NCI-H1436 treated with DMSO at 0.1 percent for 48 hours (cell line): ENCODE results near the gene CCN5.
"Not testable (repeated sequence)": the region's sequence is repeated elsewhere in the genome, so short reads cannot be mapped to it uniquely, and the experiment has no call there.

Experiments
- DNase-seq: peaks from one replicate; lab custom pipeline; 2025; lab: John Stamatoyannopoulos, UW

Gene CCN5, protein sequence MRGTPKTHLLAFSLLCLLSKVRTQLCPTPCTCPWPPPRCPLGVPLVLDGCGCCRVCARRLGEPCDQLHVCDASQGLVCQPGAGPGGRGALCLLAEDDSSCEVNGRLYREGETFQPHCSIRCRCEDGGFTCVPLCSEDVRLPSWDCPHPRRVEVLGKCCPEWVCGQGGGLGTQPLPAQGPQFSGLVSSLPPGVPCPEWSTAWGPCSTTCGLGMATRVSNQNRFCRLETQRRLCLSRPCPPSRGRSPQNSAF

DNA sequence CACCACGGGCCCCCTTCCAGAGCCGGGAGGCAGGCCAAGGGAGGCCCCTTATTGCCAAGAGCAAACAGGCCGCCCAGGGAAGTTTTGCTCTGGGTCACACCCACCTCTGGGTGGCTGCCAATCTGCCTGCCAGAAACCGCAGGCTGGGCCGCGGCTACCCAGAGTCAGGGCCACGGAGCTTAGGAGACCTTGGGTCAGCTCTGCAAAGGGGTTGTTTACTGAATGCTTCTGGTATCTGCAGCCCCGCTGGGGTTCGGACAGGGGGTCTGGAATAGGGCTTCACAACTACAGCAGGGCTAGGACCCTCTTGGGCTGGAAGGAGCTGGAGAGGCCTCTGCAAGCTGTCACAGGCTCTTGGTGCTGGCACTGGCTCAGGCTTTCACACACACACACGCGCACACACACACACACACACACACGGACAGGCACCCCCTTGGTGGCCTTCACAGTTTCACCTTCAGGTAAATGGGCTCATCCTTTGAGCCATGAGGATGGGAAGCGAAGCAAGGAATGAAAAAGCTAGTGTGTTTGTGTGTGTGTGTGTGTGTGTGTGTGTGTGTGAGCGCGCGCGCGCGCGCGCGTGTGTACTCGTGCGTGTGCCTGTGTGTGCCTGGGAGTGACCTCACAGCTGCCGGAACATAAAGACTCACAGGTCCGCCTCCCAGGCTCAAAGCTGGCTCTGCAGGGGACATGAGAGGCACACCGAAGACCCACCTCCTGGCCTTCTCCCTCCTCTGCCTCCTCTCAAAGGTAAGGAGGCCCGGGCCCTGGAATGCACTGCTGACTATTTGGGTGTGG, at the start of gene CCN5:
Gene CCN5 (plus strand): TSS at position 669 of the 798 bp plus-strand sequence. CDS start 22 bp downstream, at position 691.
- DNase-seq: no peak

DNA sequence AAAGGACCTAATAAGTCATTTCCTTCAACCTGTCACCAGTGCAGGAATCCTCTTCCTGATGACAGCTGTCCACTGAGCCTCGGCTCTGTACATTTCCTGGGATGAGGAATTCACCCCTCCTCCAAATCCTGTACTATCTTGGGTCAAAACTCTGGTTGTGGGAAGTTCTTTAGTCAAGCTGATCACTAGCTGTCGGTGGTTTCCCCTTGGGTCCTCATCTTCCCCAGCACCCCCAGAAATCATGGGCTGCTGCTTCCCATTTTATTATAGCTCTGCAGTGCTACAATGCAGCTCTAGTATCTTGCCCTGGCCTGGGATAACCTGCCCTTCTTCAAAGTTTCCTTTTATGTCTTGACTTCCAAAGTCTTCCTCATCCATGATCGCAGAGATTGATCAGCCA, 49.1 kb upstream of the CCN5 start:
- no peak for DNase-seq

DNA sequence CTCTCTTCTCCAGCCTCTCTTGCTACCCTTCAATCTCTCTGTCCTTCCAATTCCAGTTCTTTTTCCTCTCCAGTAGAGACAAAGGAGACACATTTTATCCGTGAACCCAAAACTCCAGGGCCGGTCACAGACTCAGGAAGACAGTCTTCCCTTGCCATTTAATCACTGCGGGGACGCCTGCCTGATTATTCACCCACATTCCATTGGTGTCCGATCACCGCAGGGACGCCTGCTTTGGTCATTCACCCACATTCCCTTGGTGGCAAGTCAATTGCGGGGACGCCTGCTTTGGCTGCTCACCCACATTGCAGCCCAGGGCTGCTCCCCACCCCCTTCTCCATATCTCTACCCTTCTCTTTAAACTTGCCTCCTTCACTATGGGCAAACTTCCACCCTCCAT, 44.3 kb upstream of the CCN5 start:
- DNase-seq: not testable (repeated sequence)

DNA sequence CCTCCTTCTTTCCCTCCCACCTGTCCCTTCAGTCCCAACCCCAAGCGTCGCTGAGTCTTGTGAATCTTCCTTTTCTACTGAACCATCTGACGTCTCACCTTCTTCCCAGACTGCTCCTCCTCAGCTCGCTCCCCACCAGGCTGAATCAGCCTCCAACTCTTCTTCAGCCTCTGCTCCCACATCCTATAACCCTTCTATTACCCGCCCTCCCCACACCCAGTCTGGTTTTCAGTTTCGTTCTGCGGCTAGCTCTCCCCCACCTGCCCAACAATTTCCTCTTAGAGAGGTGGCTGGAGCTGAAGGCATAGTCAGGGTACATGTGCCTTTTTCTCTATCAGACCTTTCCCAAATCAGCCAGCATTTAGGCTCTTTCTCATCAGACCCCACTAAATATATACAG, 43.6 kb upstream of the CCN5 start:
- DNase-seq: not testable (repeated sequence)

DNA sequence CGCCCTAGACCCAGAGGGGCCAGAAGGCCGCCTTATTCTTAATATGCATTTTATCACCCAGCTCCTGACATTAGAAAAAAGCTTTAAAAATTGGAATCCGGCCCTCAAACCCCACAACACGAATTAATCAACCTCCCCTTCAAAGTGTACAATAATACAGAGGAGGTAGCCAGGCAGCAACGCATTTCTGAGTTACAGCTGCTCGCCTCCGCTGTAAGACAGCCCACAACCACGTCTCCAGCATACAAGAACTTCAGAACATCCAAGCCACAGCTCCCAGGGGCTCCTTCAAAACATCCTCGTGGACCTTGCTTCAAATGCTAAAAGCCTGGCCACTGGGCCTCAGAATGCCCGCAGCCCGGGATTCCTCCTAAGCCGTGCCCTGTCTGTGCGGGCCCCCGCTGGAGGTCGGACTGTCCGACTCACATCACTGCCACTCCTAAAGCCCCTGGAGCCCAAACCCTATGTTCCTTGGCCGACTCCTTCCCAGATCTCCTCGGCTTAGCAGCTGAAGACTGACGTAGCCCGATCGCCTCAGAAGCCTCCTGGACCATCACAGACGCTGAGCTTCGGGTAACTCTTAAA, 42.8 kb upstream of the CCN5 start:
- not testable (repeated sequence) for DNase-seq

DNA sequence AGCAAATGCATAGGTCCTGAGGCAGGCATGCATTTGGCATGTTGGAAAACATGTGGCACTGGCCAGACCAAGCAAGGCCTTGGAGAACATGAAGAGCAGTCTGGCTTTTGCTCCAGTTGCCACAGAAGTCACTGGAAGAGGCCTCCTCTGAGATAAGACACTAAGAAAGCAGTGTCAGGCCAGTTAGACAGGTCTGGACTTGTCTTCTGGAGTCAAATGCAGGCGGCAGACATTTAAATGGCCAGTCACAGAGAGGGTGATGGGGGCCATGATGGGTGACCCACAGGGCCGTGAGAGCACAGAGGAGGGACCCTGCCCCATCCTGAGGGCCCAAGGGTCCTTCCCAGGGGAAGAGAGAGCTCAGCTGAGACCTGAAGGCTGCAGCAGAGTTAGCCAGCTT, 36.9 kb upstream of the CCN5 start:
- no peak for DNase-seq

DNA sequence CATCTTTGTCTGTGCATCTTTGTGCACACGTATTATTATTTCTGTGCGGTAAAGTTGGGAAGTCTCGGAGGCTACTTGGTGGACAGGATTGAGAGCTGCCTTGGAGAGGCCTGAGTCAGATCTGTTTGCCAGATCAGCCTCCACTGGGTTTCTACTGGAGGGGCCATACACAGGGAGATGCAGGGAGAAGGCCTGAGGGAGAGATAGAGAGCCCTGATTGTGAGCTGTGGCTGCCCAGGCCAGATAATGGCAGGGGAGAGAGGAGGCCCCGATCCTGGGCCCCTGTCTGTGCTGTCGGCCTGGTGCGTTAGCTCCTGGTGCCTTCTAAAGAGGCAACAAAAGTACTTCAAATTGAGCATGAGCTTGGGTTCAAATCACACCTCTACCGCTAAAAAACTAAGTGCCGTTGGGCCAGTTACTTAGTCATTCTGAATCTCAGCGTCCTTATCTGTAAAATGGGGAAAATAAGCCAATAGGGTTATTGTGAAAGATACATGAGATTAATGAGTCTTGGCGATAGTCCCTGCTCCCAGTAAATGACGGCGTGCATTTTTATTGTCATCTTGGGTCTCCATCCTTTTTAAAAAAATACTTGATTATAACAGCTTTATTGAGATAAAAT, 36.1 kb upstream of the CCN5 start:
- no peak for DNase-seq

DNA sequence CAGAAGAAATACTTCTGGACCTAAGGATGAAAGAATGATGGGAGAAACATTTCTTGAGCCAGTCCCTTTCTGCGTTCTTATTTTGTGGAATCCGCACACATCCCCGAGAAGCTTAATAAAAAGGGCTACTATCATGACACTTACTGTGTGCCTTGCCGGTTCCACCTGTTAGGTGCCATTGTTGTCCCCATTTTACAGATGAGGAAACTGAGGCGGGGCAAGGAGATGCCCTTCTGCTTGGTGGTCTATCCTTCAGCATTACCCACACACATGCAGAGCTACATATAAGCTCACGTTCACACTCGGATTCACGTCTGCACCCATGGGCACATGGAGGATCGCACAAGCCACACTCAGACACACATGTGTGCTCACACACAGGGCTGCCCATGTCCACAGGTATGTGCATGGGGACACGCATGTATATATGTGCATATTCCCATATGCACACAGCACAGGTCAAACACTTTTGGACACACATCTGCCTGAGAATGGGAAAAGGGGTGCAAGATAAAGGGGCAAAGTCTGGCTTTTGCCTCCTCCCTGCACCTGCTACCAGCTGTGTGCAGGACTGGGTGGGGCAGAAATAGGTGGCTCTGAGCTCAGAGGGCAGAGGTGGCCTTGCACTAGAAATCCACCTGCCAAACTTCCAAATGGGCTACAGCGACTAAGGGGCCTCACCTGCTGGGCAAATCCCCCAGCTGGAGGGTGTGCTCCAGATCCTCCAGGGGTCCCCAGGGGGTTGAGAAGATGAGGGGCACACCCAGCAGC, 33.2 kb upstream of the CCN5 start:
- no peak for DNase-seq

DNA sequence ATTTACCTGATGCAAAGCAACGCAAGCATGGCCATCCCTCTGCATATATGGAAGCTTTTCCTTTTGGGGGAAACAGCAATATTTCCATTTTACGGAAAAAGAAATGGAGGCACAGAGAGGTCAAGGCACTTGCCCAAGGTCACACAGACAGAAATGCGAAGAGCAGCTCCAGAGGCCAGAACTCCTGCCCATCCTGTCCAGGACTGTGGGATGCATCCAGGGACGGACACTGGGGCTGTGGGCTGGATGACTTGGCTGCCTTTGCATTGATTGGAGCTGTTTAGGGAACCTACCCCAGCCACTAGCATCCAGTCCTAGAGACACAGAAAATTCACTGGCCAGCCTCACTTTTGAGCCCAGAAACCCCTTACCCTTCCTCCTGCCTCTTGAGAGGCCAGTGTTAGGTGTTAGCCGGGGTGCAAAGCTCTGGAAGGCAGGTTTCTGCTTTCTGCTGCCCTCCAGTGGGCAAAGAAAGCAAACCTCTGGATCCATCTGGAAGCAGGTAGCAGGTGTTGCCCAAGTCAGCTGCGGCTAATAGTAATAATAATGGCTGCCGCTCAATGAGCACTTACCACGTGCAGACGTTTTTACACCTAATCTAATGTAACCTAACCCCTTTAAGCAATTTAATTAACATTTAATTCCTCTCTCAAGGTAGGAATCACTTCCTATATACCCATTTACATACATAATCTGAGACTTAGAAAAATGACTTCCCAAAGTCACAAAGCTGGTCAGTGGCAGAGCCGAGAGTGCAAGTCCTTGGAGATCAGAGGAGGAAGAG, 31.7 kb upstream of the CCN5 start:
- no peak for DNase-seq

DNA sequence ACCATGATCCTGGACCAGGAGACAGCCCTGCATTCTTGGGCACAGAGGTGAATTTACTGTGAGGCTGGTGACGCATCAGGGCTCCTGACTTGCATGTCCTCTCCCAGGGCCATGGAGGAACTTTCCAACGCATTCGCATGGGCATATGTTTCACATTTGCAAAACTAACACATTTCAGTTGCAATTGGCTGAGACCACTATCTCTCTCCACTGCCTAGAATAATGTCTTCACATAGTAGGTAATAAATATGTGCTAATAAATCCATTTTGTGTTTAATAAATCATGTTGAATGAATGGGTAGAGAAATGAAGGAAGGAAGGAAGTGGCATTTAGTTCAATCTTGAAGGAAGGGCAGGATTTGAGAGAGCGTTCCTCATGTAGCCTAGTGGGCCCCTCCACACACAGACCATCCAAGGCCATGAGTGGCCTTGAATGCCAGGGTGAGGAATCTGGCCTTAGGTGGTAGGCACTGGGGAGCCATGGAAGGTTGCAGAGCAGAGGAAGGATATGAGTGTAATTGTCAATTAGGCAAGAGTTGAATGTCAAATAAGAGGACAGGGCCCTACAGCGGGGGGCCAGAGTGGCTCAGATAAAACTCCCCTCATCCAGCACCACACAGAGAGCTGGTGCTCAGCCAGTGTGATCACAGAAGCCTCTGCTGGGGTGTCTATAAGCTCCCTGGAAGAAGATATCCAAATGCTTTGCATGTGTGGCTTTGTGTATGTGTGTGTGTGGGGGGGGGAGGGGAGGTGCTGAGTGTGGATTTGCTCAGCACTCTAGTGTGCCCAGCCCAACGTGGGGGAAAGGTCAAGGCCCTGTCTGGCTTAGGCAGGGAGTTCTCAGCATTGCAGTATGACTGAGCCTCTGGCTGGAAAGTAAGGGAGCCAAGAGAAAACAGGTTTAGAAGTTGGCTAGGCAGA, 30.9 kb upstream of the CCN5 start:
- DNase-seq: no peak

DNA sequence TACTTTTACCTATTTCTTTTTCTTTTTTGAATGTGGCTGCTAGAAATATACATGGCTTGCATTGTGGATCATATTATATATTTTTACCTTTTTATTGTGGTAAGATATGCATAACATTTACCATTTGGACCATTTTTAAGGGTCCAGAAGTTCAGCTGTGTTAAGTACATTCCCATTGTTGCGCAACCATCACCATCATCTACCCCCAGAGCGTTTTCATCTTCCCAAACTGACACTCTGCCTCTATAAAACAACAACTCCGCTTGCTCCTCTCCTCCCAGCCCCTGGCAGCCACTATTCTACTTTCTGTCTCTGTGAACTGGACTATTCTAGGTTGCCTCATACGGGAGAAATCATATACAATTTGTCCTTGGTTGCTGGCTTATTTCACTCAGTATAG, 28.2 kb upstream of the CCN5 start:
- DNase-seq: no peak

DNA sequence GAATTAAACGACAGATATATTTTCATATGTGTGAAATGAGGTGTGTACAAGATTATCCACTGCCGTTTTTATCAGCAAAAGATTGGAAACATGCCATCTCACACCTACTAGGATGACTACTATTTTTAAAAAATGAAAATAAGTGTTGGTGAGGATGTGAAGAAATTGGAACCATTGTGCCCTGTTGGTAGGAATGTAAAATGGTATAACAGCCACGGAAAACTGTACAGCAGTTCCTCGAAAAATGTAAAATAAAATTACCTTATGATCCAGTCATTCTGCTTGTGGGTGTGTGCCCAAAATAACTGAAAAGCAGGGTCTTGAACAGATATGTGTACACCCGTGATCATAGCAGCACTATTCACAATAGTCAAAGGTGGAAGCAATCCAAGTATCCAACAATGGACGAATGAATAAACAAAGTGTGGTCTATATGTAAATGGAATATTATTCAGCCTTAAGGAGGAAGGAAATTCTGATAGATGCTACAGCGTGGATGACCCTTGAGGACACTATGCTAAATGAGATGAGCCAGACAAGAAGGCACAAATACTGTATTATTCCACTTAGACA, 27.0 kb upstream of the CCN5 start:
- DNase-seq: no peak

DNA sequence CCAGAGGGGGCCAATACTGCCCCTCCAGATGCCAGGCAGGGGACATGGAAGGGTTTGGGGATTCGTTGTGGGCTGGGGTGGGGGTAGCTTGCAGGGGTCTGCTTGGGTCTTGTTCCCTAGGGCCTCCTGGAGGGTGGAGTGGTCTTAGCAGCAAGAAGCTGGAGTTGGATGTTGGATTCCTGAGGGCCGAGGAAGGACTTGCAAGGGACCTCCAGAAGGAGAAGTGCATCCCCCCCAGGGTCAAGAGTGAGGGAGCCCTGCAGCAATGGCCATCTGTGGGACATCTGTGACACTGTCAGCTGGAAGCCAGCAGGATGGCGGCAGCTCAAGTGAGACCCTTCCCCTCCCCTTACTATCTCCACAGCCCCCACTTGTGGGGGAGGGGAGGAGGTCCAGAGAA, 25.4 kb upstream of the CCN5 start:
- no peak for DNase-seq

DNA sequence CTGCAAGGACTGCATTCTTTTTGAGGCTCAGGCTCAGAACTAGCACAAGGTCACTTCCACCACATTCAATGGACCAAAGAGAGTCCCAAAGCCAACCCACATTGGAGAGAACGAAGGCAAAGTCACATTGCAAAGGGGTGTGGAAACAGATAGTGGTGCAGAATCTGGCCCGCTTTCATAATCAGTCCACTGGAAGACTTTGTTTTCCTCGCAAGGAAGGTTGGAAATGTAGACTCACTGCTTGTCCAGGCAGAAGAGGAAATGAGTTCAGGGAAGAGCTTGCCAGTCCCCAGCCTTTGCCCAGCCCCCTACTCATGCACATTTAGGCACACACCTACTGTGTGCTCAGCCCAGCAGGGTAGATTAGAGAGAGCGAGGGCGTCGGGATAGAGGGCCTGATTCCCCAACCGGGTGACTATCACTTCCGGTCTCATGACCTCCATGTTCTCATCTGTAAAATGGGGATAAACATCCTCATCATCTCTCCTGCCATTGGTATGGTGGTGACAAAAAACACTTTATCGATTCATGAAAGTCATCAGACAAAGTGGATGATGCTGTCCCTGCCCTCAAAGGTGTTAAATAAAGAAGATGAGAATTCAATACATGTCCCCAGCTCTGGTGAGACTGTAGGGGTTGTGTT, 24.3 kb upstream of the CCN5 start:
- no peak for DNase-seq

DNA sequence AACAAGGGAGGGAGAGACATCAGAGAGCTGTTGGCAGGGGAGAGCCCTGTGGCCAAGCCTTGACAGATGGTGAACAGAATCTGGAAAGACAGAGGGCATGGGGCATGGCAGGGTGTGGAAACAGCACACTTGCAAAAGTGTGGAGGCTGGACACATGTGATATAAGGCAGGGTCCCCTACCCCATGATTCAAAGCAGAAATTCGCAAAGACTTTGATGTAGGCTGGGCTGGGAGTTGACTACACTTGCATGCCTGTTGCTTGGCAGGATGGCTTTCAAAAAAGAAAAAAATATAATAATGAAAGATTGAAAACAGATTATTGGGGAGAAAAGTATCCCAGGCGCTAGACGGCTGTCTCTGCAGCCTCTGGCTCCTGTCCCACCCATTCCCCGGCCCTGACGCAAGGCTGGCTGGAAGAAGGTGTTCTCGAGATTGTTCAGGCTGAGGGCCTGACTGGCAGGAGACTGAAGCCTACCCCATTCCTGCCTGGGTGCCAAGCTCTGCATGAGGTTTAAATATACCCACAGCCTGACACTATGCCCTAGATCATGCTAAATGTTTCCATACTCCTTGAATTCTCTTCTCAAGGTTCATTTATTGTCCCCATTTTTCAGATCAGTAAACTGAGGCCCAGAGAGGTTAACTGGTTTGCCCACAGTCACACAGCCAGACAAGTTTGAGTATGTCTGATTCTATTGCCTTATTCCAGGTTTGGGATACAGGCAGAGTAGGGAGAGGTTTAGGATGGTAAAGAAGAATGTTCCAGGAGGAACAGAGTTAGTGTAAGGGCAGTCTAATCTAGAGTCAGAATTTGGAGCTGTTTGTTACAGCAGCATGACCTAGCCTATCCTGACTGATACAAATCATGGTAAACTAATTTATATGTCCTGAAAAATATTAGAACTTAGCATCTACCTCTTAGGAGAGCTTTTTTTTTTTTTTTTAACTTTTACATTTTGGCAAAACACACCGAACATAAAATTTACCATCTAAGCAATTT, 23.4 kb upstream of the CCN5 start:
- no peak for DNase-seq

DNA sequence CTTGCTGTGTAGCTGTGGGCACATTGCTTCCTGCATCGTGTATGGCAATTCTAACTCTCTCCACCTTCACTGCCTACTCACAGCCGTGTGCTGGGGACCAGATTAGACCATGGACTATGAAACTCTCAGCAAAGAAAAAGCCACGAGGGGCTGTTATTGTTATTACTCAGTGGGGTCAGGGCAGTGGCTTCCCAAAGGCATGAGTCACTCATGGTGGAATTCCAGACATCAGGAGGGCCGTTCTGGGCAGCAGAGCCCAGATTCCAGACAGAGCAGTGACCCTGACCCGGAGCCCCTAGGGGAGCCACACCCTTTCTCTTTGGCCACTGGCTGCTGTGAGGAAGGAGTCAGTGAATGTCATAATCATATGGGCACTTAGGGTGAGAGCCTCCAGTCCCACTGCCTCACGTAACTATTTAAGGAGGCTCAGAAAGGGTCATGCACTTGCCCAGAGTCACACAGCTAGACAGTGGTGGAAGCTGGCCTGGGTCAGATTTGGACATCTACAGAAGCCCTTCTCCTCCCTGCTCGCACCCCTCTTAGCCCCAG, 22.2 kb upstream of the CCN5 start:
- no peak for DNase-seq

DNA sequence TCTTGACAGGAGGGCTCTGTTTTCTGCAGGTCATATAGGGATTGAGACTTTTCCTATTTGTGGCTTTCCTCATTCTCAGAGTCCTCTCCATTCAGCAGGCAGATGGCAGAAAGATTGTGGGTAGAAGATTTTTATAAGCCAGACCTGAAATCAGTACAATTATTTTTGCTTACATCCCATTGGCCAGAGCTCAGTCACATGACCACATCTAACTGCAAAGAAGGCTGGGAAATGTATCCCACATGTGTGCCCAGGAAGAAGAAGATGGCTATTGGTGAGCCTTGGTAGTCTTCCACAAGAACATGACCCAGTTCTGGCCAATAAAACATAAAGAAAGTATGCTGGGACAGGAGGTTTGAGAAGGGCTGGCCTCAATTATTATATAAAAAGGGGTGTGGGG, 21.5 kb upstream of the CCN5 start:
- DNase-seq: no peak

DNA sequence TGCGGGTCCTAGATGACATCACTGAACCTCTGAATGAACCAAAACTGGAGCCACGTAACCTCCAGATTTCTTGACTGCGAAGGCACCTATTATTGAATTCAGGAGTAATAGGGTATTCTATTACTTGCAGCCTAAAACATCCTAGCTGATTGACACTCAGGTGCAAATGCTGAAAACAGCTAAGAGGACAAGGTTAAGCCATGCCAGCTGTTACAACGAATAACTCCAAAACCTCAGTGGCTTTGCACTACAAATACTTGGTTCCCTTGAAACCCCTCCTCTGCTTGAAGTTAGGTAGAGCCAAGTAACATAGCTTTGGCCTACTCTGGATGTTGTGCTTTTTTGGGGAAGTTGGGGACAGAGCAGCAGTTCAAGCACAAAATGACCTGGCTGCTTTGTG, 21.0 kb upstream of the CCN5 start:
- no peak for DNase-seq
